HFFc6 (cell line): ENCODE measurements around the gene CCM2L. TPM values are rescaled to one million over a fixed set of nuclear protein-coding genes. Genes with fewer than 3 reads are reported as not detected.

Source experiments
- DNase-seq: peaks from one replicate; pipeline ENCODE4 v3.0.0-alpha.2; 2018
- H3K27ac Mint-ChIP-seq: 2 replicates; pipeline ENCODE4 v1.8.0; 2020; ENCODE audit warnings: mild to moderate bottlenecking, mixed read lengths
- H3K27me3 Mint-ChIP-seq: 2 replicates; pipeline ENCODE4 v1.8.0; 2021; ENCODE audit warnings: mild to moderate bottlenecking, moderate library complexity, mixed read lengths; ENCODE audit not compliant: insufficient read depth
- H3K36me3 Mint-ChIP-seq: 2 replicates; pipeline ENCODE4 v1.8.0; 2021; ENCODE audit warnings: low read depth, mixed read lengths
- H3K4me1 Mint-ChIP-seq: 2 replicates; pipeline ENCODE4 v1.8.0; 2020; ENCODE audit warnings: low read depth, mixed read lengths
- H3K4me3 Mint-ChIP-seq: 2 replicates; pipeline ENCODE4 v1.8.0; 2020; ENCODE audit warnings: mild to moderate bottlenecking, moderate library complexity, mixed read lengths
- H3K9me3 Mint-ChIP-seq: 2 replicates; pipeline ENCODE4 v1.8.0; 2020; ENCODE audit warnings: mild to moderate bottlenecking, mixed read lengths
- total RNA-seq, 6 experiments: library from RNA; stranded (reverse); fragmentation: NEBNext Ultra II Directional; extraction: Animal tissue kit (Norgen Biotek cat#: 25700); gene quantifications; 2 replicates in 1 of 6; 3 replicates in 5 of 6; pipeline ENCODE4 v1.2.3, GENCODE V29; 2021
- TF ChIP-seq, protein P1 (sequence below): fragments of 200-600 bp; sonication (generic); IDR thresholded peaks from 2 replicates; pipeline ENCODE4 v1.5.0; 2021; ENCODE audit warnings: antibody characterized with exemption, mild to moderate bottlenecking

CCM2L gene
- total RNA-seq, 6 experiments from 2014 or later, result not detected

DNA sequence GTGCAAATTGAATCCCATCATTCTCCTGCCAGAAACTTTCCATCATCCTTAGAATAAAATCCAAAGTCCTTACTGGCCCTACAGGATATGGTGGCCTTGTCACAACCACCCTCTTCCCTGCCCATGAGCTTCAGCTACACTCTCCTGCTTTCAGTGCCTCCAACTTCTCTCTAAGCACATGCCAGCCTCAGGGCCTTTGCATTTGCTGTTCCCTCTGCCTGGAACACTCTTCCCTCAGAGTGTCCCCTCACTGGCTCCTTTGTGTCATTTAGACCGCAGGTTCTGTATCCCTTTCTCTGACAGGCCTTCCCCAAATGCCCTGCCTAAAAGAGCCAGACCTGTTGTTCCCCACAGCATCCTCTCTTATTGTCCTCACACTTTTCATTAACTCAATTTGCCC is 60.0 kb downstream of the CCM2L start:
- Mint-ChIP-seq H3K4me3 (no peak overlapping the region; the same call in 1 of the 2 replicates), H3K27ac (peak overlapping the region; percentile 6; the same call in 1 of the 2 replicates), H3K27me3 (peaks cover 15% of the 10 kb centered on the region), H3K36me3 (no peaks in the 10 kb centered on the region), H3K4me1 (peaks cover 52% of the 10 kb centered on the region), H3K9me3 (no peaks in the 10 kb centered on the region)
- no peak for DNase-seq
- TF ChIP-seq, protein P1, sequence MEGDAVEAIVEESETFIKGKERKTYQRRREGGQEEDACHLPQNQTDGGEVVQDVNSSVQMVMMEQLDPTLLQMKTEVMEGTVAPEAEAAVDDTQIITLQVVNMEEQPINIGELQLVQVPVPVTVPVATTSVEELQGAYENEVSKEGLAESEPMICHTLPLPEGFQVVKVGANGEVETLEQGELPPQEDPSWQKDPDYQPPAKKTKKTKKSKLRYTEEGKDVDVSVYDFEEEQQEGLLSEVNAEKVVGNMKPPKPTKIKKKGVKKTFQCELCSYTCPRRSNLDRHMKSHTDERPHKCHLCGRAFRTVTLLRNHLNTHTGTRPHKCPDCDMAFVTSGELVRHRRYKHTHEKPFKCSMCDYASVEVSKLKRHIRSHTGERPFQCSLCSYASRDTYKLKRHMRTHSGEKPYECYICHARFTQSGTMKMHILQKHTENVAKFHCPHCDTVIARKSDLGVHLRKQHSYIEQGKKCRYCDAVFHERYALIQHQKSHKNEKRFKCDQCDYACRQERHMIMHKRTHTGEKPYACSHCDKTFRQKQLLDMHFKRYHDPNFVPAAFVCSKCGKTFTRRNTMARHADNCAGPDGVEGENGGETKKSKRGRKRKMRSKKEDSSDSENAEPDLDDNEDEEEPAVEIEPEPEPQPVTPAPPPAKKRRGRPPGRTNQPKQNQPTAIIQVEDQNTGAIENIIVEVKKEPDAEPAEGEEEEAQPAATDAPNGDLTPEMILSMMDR, result no peak

DNA sequence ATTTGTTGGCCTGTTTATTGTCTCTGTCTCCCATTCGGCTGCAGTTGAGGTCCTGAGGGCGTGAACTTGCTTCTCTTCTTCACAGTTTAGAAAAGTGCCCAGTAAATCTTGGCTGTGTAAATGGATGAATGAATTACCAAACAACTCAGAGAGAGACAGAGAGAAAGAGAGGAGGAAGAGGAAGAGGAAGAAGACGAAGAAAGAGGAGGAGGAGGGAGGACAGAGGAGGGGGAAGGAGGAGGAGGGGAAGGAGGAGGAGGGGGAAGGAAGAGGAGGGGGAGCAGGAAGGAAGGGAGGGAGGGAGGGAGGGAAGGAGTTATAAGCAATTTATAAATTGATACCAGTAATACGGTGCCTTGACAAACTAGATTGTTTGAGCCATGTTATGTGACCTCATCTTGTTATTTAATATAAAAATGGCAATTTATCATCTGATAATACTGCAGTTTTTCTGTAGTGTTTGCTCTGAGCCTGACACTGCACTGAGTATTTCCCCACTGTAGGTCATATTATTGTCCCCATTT is 60.5 kb downstream of the CCM2L start:
- H3K27me3 Mint-ChIP-seq, result peaks cover 15% of the 10 kb centered on the region
- H3K4me1 Mint-ChIP-seq, result peaks cover 52% of the 10 kb centered on the region
- no peak overlapping the region for H3K27ac Mint-ChIP-seq
- no peak overlapping the region for H3K4me3 Mint-ChIP-seq
- H3K36me3 Mint-ChIP-seq, result no peaks in the 10 kb centered on the region
- no peak for DNase-seq
- TF ChIP-seq, protein P1, result no peak
- H3K9me3 Mint-ChIP-seq, result no peaks in the 10 kb centered on the region

DNA sequence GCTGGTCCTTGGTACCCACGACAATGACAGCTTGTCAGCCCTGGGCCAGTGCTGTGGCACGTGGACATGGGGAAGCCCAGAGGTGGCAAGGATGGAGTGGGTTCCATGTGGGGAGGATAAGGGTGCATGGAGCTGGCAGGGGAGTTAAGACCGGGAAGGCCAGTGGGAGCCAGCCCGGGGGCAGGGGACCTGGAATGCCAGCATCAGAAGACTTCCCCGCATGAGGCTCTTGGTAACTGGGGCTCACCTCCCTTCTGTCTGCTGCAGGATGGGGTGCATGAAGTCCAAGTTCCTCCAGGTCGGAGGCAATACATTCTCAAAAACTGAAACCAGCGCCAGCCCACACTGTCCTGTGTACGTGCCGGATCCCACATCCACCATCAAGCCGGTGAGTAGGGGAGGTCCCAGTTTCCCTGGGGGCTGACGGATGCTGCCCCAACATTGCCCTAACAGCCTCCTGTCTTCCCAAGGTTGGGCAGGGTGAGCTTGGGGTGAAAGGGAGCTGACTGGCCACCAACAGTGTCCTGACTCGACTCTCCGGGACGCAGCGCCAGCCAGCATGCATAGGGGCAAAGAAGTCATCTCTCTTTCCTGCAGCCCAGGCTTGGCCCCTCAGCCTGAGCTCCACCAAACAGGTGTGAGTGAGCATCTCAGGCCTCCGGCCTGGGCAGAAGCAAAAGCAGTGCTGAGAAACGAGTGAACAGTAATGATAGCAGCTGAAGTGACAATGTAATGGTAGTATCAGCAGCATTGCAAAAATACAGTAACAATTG is 61.3 kb downstream of the CCM2L start:
- no peak overlapping the region for H3K4me3 Mint-ChIP-seq
- no peaks in the 10 kb centered on the region for H3K36me3 Mint-ChIP-seq
- peaks cover 15% of the 10 kb centered on the region for H3K27me3 Mint-ChIP-seq
- no peak overlapping the region for H3K27ac Mint-ChIP-seq
- H3K4me1 Mint-ChIP-seq, result peaks cover 48% of the 10 kb centered on the region
- TF ChIP-seq, protein P1, result no peak
- H3K9me3 Mint-ChIP-seq, result no peaks in the 10 kb centered on the region
- DNase-seq, result no peak

DNA sequence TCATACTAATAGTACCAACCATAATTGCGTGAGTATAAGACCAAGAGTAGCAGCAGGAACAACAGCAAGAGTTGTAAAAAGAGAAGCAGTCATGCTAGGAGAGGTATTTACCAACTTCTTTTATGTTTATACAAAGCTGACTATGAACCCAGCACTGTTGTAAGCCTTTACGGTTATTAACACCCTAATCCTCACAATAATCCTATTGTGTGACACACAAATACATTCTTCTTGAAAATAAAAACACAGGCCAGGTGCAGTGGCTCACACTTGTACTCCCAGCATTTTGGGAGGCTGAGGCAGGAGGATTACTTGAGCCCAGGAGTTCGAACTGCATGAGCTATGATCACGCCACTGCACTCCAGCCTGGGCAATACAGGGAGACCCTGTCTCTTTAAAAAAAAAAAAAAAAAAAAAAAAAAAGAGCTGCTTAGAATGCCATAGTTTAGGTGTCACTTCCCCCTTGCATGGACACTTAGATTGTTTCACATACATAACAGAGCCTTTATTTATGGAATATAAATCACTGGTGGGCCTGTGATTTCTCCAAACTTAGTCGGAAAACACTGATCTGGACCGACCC is 62.0 kb downstream of the CCM2L start:
- TF ChIP-seq, protein P1, result no peak
- H3K36me3 Mint-ChIP-seq, result no peaks in the 10 kb centered on the region
- H3K9me3 Mint-ChIP-seq, result no peaks in the 10 kb centered on the region
- peaks cover 15% of the 10 kb centered on the region for H3K27me3 Mint-ChIP-seq
- H3K27ac Mint-ChIP-seq, result no peak overlapping the region
- DNase-seq, result no peak
- H3K4me1 Mint-ChIP-seq, result peaks cover 41% of the 10 kb centered on the region
- H3K4me3 Mint-ChIP-seq, result no peak overlapping the region

DNA sequence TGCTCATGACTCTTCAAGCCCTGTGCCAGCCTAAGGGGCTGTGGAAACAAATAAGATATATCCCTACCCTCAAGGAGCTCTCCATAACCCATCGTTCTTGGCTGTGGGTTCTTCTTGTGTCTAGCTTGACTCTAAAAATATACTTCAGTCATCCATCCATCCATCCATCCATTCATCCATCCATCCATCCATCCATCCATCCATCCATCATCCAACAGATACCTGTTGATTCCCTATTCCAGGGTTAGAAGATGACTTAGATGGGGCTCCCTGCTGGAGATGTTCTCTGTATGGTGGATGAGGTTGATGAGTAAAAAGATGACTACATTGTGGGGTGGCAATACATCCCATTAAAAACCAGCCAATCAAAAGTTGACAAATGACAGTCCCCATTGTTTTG is 65.3 kb downstream of the CCM2L start:
- no peak overlapping the region for H3K27ac Mint-ChIP-seq
- H3K27me3 Mint-ChIP-seq, result peaks cover 27% of the 10 kb centered on the region

More for the DNA sequence above, 65.3 kb downstream of the CCM2L start:
- H3K4me1 Mint-ChIP-seq, result peaks cover 13% of the 10 kb centered on the region
- no peaks in the 10 kb centered on the region for H3K36me3 Mint-ChIP-seq
- H3K9me3 Mint-ChIP-seq, result no peaks in the 10 kb centered on the region
- H3K4me3 Mint-ChIP-seq, result no peak overlapping the region
- no peak for DNase-seq
- TF ChIP-seq, protein P1, result no peak
